GM19238 (cell line): ENCODE data around the gene PRKG1.

Source experiments
- DNase-seq: peaks from one replicate; pipeline ENCODE4 v3.0.0; 2011; ENCODE audit warnings: low spot score; ENCODE audit not compliant: insufficient read length

PRKG1 gene

DNA sequence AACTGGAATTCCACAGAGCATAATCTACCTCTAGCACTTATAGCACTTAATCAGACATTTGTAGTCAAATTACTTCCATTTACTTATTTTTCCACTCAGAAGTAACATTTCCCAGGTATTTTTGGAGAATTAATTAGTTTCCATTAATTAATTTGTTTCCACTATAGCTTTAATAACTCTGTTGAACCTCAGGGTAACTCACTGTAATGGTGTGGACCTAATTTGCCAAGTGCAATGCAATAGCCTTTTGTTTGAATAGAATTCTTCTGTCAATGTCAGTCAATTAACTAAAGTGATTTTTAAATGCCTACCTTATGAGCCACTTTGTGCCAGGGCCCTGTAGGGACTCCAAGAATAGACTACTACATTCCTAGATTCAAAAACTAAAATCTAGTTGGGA lies 509.7 kb downstream of the PRKG1 start:
- no peak for DNase-seq

DNA sequence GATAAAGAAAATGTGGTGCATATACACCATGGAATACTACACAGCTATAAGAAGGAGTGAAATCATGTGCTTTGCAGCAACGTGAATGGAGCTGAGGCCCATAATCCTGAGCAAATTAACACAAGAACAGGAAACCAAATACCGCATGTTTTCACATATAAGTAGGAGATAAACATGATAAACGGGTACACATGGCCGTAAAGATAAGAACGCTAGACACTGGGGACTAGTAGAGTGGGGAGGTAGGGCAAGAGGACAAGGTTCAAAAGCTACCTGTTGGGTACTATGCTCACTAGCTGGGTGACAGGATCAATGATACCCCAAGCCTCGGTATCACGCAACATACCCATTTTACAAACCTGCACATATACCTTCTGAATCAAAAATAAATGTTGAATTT lies 511.5 kb downstream of the PRKG1 start:
- no peak for DNase-seq

DNA sequence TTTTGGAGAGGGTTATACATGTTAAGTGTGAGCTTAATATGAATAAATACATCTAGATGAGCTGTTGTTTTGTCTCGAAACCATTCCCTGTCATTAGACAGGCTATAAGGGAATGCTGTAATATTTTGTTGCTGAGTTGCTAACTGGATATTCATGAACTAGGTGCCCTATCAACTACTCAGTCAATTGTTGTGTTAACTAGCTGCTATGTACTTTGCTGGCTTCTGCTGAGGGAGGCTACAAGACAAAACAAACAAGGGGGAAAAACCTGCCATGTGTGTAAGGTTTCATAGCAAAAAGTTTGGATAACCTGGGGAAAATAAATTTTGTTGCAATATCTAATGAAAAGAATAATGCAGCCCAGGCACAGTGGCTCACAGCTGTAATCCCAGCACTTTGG lies 514.7 kb downstream of the PRKG1 start:
- DNase-seq = no peak

DNA sequence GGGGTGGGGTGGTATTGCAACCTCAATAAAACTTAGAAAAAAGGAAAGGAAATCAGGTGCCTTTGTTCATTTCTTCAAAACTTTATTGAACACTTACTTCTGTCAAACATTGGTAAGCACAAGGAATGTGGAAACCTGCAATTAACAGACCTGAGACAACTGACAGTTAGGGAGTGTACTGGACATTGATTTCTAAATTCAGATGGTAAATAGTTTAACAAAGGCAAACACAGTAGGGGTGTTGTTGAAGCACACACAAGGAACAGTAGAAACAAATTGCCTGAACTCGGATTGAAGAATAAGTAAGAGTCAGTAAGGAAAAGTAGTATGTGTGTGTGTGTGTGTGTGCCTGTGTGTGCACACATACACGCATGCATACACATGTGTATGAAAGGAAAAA lies 516.5 kb downstream of the PRKG1 start:
- DNase-seq = no peak

DNA sequence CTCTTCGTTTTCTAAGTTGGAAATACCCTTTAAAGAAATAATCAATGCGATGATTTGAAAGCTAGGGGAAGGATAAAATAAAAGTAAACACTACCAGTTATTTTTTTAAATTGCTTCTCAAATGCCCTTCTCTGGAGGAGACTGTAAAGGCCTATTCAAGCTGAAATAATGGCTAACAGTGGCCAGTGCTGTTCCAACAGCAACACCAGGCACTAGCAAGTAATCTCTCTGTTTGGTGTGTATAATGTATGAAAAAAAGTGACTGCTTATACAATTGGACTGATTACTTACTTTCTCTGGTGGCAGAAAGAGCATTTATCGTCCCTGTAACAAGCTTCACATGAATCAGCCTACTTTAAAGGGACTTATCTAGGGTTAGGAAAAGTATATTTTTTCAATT lies 522.4 kb downstream of the PRKG1 start:
- no peak for DNase-seq

DNA sequence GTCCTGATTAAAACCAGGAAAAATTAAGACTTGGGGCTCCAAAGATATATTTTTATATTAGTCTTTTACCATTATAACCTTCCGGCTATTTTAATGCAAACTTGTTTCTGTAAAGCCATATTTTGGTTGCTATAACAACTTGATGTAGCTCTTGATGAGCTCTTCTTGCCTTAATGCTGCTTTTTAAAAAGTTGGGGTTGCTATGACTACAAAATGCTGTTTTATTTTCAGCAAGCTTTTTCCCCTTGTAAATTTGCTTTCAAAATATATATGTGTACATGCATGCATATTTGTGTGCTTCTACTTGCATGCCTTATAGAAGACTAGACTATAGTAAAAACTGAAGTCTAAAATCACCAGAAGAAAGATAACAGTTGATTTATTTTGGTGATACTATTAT lies 525.4 kb downstream of the PRKG1 start:
- DNase-seq = no peak

DNA sequence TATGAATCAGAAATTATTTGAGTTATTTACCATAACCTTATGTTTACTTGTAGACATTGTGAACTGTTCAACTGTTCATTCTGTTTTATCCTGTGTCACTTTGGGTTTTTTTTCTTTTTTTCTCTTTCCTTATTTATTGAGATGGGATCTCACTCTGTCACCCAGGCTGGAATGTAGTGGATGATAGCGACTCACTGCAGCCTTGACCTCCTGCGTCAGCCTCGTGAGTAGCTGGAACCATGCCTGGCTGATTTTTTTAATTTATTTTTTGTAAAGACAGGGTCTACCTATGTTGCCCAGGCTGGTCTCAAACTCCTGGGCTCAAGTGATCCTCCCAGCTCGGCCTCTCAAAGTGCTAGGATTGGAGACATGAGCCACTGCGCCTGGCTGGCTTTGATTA lies 528.0 kb downstream of the PRKG1 start:
- no peak for DNase-seq

DNA sequence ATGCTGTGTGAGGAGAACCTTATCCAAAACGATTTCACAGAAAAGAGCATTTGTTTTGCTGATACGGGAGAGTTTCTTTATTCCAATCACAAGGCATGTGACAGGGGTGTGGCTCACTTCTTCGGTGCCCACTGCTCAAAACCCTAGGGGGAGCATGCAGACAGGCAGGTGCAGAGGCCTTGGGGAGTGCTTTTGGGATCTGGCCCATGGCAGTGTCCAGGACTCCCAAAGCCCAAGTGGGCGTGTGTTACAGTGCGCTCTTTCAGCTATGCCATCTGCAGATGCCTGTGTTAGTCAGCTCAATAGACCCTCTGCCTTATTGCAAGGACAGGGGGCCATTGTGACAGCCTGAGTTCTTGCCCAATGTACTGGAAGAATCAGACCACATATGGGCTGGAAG lies 530.3 kb downstream of the PRKG1 start:
- DNase-seq = no peak

DNA sequence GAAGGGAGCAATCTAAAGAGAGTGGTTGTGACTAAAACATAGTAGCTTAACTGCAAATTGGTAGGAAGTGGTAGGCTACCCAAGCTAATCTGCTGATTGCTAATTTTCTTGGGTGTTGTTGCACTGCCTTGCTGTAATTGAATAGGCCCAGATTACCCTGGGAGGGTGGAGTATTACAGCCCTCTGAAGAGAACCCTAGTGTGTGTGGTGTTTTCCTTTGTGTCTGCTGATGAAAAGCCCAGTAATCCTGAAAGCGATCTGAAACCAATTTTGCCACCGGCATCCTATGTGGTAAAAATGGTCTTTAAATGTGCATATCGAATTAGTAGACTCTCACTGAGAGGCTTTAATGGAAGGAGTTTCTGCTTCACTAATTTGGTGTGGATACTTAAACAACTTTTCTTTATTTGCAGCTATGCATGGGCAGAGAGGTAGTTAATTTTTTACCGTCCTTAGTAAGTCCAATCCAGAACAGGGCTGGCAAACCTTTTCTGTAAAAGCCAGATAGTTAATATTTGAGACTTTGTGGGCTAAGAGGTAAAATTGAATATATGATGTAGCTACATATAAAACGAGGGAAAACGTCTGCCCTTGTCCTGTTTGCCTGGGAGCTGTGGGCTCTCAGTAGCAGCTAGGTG lies 532.7 kb downstream of the PRKG1 start:
- DNase-seq = no peak

DNA sequence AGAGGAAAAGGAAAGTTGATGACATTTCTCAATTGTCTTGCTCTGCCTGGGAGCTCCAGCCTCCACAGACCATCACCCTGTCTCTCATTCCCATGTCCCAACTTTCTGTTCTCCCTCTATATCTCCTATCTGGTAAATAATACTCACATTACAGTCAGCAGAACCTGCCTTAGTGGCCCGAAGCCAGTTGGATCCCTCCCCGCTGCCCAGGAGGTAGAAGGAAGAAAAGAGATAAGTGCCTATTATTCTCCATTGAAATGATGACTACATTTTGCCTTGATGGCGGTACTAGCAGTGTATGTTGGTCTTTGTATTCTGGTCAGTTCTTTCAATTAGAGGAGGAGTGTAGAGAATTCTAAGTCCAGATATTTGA lies 533.2 kb downstream of the PRKG1 start:
- no peak for DNase-seq

DNA sequence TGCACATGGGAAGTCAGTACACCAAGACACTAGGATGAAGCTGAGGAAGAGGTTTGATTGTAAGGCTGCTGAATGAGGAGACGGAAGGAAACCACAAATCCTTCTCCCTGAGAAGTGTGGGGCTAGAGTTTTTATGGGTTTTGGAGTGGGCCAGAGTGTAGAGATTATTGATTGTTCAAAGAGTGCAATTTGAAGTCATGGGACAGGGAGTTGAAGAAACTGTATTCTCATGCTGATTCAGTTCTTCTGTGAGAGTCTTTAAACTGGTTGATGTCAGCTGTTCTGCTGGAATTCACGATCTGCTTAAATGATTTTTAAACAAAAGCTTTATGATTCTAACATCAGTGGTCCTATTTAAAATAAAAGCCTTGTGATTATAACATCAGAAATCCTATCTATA lies 533.9 kb downstream of the PRKG1 start:
- DNase-seq = no peak

DNA sequence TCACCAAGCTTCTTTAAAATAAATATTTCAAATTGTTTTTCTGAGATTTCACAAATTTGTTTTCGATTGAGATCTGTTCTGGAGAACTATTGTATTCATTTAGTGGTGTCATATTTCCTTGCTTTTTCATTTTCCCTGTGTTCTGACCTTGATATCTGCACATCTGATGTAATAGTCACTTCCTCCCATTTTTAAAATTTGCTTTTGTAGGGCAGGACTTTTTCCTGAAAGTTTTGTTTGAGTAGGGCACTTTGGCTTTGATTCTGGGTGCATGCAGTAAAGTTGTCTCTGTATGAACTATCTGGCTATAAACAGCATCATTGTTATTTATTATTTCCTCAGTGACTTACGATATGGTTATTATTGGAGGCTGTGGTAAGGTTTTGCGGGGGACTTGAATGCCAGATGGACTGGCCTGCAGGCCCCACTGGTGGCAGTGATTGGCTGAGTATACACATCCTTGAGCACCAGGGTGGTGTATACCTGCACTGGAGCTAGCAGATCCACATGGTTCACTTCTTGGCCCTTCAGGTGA lies 541.5 kb downstream of the PRKG1 start:
- DNase-seq = no peak

DNA sequence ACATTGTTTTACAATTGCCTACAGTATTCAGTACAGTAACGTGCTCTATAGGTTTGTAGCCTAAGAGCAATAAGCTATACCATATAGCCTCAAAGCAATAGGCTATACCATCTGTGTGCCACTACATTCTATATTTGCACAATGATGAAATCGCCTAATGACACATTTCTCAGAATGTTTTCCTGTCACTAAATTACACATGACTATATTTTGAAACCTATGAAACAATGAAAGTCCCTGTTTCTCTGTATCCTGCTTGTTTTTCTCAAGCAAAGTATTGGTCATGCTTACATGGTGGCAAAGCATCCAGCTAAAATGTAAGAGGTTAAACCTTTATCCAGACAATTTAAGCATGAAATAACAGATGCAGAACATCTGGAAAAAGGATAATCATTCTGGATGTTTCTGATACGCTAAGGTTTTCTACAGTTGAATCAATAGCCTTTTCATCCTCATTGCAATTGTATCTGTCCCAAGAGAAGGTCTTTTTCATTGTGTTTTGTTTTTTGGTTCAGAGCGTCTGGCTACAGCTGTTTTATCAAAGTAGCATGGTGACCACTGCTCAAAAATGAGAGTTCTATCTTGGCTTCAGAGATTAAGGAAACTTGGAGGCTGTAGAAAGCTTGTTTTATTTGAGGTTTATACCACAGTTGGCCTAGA lies 543.4 kb downstream of the PRKG1 start:
- no peak for DNase-seq

DNA sequence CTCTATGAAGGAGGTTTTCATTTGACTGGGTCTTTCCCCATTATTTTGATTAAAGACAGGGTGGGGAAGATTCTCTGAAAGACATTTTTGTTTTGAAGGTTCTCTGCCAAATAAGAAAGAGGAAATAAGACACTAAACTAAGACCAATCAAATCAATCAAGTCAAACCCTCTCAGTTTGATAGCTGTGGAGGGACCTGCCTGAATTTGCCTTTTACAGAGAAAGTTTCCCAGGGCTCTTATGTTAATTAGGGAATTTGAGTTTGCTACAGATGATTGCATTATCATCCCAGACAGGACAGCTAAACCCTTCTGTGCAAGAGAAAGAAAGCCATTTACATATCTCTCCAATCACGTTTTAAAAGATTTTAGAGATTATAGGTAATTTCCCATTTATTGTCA lies 545.1 kb downstream of the PRKG1 start:
- no peak for DNase-seq

DNA sequence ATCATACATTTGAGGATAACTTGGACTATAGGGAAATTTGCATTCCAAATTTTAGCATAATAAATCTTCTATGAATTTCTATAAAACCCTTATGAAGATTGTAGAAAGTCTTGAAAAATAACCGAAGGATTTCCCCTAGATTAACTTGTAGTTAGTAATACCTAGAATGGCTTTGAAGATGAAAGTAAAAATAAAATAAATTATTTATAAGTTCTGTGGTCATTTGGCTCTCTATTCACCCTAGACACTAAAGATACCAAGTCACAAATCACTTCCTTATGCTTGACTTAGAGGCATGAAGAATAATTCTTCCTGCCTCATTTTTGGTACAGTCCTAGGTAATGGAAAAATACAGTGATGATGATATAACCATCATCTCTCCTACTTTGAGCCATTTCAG lies 545.8 kb downstream of the PRKG1 start:
- no peak for DNase-seq

DNA sequence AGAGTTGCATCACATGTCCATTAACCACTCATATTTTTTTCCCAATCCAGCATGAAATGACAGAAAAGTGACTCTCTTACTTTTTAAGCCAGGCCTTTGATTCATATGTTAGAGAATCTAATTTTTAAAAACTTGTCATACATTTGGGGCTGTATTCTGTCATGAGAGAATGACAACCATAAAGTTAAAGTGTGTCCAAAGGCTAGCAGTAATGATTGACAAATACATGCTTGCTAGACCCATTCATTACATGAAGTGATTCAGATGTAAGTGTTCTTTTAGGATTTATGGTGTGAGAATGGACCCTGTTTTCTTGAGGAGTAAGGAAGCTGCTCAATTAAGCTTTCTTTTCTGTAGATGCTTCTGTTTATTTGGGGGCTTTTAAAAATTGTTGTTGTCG lies 549.7 kb downstream of the PRKG1 start:
- no peak for DNase-seq

DNA sequence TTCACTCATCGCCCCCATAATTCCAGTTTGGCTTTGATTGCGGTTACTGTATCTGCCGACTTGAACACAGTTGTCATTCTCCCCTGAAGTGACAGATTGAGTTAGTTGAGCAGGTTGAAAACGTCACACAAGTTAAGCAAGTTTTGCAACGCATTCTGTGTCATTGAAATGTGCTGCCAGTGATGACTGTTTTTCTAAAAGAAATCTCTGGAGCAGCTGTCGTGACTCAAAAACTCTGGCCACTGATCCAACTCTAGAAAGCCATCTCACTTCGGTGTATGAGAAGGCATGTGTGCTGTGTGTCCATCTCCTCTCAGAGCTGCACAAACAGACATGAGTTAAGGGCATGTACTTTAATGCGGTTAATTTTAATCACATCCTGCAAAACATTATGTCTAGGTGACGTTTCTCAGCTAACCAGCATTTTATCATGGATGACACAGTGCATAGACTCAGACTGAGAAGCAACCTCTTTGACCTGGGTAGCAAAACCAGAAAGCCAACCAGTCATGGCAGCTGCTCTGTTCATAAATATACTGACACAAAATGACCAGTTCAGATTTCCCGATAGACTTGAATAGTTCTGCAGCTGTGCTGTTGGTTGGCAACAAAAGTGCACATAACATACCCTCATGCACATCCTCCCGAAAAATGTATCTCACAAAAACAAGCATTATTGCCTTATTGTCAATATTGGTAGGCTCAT lies 555.8 kb downstream of the PRKG1 start:
- DNase-seq = no peak

DNA sequence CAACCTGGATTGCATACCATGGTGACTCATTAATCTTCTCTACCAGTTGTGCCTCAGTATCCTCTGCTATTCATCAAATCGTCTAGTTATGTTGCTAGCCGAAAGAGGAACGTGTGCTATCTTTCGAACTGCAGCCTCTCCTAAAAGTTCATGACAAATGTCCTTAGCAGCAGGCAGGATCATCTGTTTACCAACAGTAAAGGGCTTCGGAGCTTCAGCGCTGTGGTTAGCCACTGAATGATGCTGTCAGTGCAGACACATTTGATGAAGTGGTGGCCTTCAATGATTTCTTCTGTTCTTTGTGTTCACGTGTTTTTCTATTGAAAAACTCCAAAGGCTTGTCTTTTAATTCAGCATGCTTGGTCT lies 556.3 kb downstream of the PRKG1 start:
- no peak for DNase-seq

DNA sequence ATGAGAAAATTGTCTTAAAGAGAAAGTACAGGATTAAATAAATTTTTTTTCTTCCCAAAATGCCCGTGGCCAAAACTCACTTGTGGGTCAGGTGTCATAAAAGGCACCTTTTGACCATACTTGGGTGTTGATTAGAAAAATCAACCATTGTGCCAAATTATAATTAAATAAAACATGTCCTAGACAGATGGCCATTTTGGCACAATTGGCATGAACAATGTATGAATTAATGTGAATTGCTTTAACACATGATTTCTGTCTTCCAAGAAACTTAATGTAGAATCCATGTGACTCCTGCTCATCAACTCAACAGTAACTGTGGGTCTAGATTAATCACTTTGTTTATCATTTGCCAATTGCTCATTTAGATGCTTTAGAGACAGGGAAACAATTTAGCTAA lies 561.1 kb downstream of the PRKG1 start:
- no peak for DNase-seq

DNA sequence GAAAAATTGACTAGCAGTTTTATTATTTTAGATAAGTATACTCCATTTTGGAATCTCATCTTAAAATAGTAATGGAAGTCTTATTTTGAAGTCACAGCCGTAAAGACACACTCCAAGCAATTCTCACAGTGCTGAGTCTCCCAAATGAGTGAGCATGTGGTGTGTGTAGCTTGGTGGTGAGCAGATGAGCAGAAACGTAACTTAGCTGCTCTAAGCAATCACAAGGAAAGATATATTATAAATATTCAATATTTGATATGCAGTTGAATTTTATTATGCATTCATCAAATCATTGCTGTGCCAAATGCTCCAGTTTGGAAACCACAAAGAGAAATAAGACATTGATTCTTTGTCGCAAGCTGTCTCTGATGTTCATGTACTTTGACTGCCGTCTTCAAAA lies 563.9 kb downstream of the PRKG1 start:
- no peak for DNase-seq

DNA sequence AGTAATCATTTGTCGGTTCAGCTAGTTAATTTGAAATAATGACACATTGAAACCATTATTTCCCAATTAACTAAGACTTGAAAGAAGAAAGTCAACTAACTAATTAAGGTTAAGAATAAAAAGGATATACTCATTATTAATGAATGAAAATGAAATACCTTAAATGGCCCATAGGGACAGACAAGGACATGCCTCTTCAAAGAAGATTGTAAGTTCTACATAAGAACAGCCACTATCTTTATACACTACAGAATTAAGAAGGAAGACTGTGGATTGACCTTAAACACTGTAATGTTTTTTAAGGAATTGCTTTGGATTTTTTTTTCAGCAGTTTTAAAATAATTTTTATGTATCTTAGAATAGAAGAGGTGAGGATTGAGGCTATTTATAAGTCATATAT lies 564.5 kb downstream of the PRKG1 start:
- DNase-seq = no peak

DNA sequence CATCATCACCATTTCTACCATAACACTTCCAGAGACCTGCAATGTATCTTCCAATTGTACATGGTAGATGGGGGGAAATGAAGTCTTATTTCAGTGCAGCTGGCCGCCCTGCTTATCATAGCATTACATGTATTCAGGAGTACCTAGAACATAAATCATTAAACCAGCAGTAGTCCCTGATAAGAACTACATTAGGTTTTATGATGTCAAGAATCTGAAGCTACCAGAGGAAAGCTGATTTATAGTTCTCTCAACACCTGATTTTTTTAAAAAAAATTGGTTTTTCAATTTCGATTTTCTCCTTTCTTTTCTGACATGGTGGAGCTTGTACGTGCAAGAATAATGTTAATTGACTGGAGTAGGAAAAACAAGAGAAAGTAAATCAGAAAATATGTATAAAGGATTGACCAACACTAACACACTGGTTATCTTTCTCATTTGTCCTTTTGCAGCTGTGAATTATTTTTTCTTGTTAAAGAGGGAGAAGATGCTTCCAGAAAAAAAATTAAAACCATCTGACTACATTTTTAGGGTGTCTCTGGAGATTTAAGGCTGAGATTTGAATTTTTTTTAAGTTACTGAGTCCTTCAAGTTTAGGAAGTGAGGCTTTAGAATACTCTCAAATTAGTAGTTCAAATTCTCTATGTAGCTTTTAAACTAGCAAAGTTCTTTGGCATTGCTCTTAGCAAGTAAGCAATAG lies 566.0 kb downstream of the PRKG1 start:
- DNase-seq = no peak
